ENCODE measurements around the gene XIAP.

DNA sequence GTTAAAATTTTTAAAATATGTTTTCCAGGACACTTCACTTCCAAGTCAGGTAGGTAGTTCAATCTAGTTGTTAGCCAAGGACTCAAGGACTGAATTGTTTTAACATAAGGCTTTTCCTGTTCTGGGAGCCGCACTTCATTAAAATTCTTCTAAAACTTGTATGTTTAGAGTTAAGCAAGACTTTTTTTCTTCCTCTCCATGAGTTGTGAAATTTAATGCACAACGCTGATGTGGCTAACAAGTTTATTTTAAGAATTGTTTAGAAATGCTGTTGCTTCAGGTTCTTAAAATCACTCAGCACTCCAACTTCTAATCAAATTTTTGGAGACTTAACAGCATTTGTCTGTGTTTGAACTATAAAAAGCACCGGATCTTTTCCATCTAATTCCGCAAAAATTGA, 49.7 kb downstream of the XIAP start:
- no peak for TF ChIP-seq TAF1 (IDR thresholded peaks at IDR 0.05; ENCODE audit: borderline replicate concordance, insufficient read depth, low read length)
- TF ChIP-seq, protein P1, sequence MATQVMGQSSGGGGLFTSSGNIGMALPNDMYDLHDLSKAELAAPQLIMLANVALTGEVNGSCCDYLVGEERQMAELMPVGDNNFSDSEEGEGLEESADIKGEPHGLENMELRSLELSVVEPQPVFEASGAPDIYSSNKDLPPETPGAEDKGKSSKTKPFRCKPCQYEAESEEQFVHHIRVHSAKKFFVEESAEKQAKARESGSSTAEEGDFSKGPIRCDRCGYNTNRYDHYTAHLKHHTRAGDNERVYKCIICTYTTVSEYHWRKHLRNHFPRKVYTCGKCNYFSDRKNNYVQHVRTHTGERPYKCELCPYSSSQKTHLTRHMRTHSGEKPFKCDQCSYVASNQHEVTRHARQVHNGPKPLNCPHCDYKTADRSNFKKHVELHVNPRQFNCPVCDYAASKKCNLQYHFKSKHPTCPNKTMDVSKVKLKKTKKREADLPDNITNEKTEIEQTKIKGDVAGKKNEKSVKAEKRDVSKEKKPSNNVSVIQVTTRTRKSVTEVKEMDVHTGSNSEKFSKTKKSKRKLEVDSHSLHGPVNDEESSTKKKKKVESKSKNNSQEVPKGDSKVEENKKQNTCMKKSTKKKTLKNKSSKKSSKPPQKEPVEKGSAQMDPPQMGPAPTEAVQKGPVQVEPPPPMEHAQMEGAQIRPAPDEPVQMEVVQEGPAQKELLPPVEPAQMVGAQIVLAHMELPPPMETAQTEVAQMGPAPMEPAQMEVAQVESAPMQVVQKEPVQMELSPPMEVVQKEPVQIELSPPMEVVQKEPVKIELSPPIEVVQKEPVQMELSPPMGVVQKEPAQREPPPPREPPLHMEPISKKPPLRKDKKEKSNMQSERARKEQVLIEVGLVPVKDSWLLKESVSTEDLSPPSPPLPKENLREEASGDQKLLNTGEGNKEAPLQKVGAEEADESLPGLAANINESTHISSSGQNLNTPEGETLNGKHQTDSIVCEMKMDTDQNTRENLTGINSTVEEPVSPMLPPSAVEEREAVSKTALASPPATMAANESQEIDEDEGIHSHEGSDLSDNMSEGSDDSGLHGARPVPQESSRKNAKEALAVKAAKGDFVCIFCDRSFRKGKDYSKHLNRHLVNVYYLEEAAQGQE (IDR thresholded peaks at IDR 0.05; ENCODE audit: insufficient read depth in 1 of 2, low read depth in 2 of 2, low read length in 2 of 2), result no peak
- TF ChIP-seq POLR2AphosphoS5 (IDR thresholded peaks at IDR 0.05; ENCODE audit: low read depth, low read length), result no peak
- no peak for TF ChIP-seq FOXP2 (optimal IDR thresholded peaks at IDR 0.05; ENCODE audit: borderline replicate concordance, extremely low read depth, extremely low read length, insufficient read depth)
- TF ChIP-seq SIN3A (IDR thresholded peaks at IDR 0.05; ENCODE audit: borderline replicate concordance, insufficient read depth, low read length), result no peak
